Erythroblast (primary cell): ENCODE measurements around the gene ADK.

Experiments used
- GATA1 ChIP-seq: IDR thresholded peaks from 2 replicates; pipeline ENCODE4 v1.6.1; 2011; ENCODE audit warnings: low read depth, mild to moderate bottlenecking, control low read depth, low read length, moderate library complexity
- POLR2A ChIP-seq: IDR thresholded peaks from 2 replicates; pipeline ENCODE4 v1.6.1; 2011; ENCODE audit warnings: mild to moderate bottlenecking, low read length

DNA sequence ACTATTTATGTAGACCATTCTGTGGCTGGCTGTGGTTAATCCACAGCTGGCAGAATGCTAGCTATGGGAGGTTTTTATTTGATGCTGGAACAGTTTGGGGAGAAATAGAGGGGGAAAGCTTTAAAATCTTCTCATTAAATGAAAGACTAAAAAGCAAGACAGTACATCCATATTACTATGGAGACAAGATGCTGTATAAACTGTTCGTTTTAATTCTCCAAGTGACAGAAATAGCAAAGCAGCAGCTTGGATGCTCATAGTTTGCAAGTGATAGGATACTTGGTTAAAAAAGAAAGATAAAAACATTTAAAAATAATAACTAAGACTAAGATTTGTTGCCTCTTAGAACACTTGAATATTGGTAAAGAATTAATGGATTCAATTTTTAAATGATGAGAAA is 370.5 kb downstream of the ADK start:
- TF ChIP-seq POLR2A (no peak), GATA1 (no peak)
